K562 (cell line): ENCODE data around the gene ELP1. TPM values are rescaled to one million over a fixed set of nuclear protein-coding genes. Genes with fewer than 3 reads are reported as not detected.

ENCODE experiments used
- FOSL1 ChIP-seq: fragments of 200-800 bp; sonication (Bioruptor generic); conservative IDR thresholded peaks from 2 replicates; pipeline ENCODE4 v1.6.1; 2016; ENCODE audit warnings: missing genetic modification characterization, missing compliant biosample characterization
- NR4A1 ChIP-seq, 2 experiments: fragments of 250-450 bp in 1 of 2; fragments of 450-650 bp in 1 of 2; sonication (Bioruptor Pico) in 1 of 2; IDR thresholded peaks; 2 replicates each; pipeline versions ENCODE4 v1.4.0 to v1.6.1; 2016 to 2020; ENCODE audit warnings: mild to moderate bottlenecking in 2 of 2, missing compliant biosample characterization in 1 of 2, missing genetic modification characterization in 1 of 2, moderate library complexity in 1 of 2
- WHSC1 ChIP-seq: IDR thresholded peaks from one replicate; pipeline ENCODE4 v1.6.1; 2012; ENCODE audit warnings: low read length, control low read depth, inconsistent platforms
- ZNF282 ChIP-seq: sonication (generic); formaldehyde crosslinking; IDR thresholded peaks from 2 replicates; pipeline ENCODE4 v1.8.1; 2023; ENCODE audit warnings: missing genetic modification reagents
- polyA plus RNA-seq, 8 experiments: library from polyadenylated mRNA; depleted of rRNA in 4 of 8; stranded (reverse) in 5 of 8; unstranded in 3 of 8; fragments of >200 nt; fragmentation: Nextera tagmentation in 2 of 8; fragmentation: Illumina TruSeq in 1 of 8; extraction: Ambion mirVana in 2 of 8; extraction: Trizol in 1 of 8; gene quantifications; 2 replicates each; pipeline versions ENCODE4 v1.2.1 to v1.2.3, GENCODE V29; 2011 to 2014; ENCODE audit warnings: inconsistent platforms in 1 of 8, missing spikeins in 1 of 8
- total RNA-seq, 7 experiments: library from RNA; depleted of rRNA in 6 of 7; stranded (reverse); fragments of >200 nt in 6 of 7; fragmentation: Illumina TruSeq in 2 of 7; extraction: Trizol in 2 of 7; gene quantifications; 2 replicates each; pipeline versions ENCODE4 v1.2.1 to v1.2.3, GENCODE V29; 2011 to 2021; ENCODE audit warnings: low replicate concordance in 1 of 7
- TF ChIP-seq, protein P1 (sequence below): fragments of 450-650 bp; IDR thresholded peaks from one replicate; pipeline ENCODE4 v1.6.1; 2018; ENCODE audit warnings: mild to moderate bottlenecking, moderate library complexity; ENCODE audit not compliant: partially characterized antibody
- TF ChIP-seq, protein P2 (sequence below): sonication (generic); formaldehyde crosslinking; IDR thresholded peaks from 2 replicates; pipeline ENCODE4 v1.8.1; 2023; ENCODE audit warnings: mild to moderate bottlenecking, missing genetic modification reagents, moderate library complexity
- TF ChIP-seq, protein P3 (sequence below): IDR thresholded peaks from 2 replicates; pipeline ENCODE4 v1.6.1; 2012; ENCODE audit warnings: low read depth, low read length, improper control_type of control experiment, borderline replicate concordance

Gene ELP1
- total and polyA plus RNA-seq, 9 of the 15 experiments (the other 6 are each of a cell fraction or from before 2014, with no cell fraction given): 17.0 to 48.6 (median 39.7) TPM

DNA sequence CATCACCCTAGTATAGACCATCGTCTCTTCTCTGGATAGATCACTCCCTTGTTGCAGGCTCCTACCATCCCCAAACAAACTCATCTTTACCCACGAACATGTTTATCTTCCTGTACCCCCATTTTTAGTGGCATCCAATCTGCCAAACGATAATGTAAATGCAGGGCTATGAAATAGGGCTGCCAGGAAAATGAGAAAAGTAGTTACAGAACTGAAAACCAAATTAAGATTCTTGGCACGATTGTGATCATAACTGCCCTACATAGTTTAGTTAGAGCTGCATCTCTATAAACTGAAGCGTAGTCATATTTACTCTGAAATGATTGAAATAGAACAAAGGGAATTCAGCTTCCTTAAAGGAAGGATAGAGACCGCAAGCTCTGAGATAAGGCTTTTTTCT, 26.4 kb upstream of the ELP1 start (continued):
- TF ChIP-seq, protein P1, sequence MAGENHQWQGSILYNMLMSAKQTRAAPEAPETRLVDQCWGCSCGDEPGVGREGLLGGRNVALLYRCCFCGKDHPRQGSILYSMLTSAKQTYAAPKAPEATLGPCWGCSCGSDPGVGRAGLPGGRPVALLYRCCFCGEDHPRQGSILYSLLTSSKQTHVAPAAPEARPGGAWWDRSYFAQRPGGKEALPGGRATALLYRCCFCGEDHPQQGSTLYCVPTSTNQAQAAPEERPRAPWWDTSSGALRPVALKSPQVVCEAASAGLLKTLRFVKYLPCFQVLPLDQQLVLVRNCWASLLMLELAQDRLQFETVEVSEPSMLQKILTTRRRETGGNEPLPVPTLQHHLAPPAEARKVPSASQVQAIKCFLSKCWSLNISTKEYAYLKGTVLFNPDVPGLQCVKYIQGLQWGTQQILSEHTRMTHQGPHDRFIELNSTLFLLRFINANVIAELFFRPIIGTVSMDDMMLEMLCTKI: no peak
- TF ChIP-seq FOSL1 (tag) (no peak), ZNF282 (CRISPR knock-in tag) (no peak), WHSC1 (no peak), NR4A1 (CRISPR knock-in tag; IDR thresholded peaks at IDR 0.05) (no peak), NR4A1 (tag; IDR thresholded peaks at IDR 0.05) (no peak)
- TF ChIP-seq, protein P2, sequence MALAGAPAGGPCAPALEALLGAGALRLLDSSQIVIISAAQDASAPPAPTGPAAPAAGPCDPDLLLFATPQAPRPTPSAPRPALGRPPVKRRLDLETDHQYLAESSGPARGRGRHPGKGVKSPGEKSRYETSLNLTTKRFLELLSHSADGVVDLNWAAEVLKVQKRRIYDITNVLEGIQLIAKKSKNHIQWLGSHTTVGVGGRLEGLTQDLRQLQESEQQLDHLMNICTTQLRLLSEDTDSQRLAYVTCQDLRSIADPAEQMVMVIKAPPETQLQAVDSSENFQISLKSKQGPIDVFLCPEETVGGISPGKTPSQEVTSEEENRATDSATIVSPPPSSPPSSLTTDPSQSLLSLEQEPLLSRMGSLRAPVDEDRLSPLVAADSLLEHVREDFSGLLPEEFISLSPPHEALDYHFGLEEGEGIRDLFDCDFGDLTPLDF (CRISPR knock-in tag): no peak
- TF ChIP-seq, protein P3, sequence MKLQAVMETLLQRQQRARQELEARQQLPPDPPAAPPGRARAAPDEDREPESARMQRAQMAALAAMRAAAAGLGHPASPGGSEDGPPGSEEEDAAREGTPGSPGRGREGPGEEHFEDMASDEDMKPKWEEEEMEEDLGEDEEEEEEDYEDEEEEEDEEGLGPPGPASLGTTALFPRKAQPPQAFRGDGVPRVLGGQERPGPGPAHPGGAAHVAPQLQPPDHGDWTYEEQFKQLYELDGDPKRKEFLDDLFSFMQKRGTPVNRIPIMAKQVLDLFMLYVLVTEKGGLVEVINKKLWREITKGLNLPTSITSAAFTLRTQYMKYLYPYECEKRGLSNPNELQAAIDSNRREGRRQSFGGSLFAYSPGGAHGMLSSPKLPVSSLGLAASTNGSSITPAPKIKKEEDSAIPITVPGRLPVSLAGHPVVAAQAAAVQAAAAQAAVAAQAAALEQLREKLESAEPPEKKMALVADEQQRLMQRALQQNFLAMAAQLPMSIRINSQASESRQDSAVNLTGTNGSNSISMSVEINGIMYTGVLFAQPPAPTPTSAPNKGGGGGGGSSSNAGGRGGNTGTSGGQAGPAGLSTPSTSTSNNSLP: no peak
